IMR-90 (cell line): Measurements from ENCODE around the gene MPZL2. TPM values are rescaled to one million over a fixed set of nuclear protein-coding genes. Genes with fewer than 3 reads are reported as not detected.

Experiments used
- ATAC-seq: fragments of 200-7000 bp; cut with Tn5 transposase; 2 replicates; pipeline ENCODE4 v1.9.1; 2020; ENCODE audit warnings: low read depth, mild to moderate bottlenecking, moderate library complexity
- BruUV-seq: library from RNA; stranded (reverse); fragments of 400-500 nt; replicated peaks from 2 replicates; lab custom pipeline; 2021; lab: Mats Ljungman, UMichigan
- CTCF ChIA-PET: fragments of 300-600 bp; formaldehyde crosslinking; extraction: SDS; loops from one replicate; lab custom pipeline; 2021; ENCODE audit warnings: antibody characterized with exemption; lab: Yijun Ruan, JAX
- POLR2A ChIA-PET: fragments of 300-600 bp; sonication (Branson Sonifier 250); formaldehyde crosslinking; loops from one replicate; lab custom pipeline; 2022; ENCODE audit warnings: antibody characterized with exemption; ENCODE audit not compliant: unreplicated experiment; lab: Charles Lee
- DNase-seq: peaks from one replicate; pipeline ENCODE4 v3.0.0; 2013
- H2AFZ ChIP-seq: replicated peaks from 2 replicates; pipeline ENCODE3; 2013; ENCODE audit warnings: low read length, mild to moderate bottlenecking; ENCODE audit not compliant: poor library complexity
- H2AK5ac ChIP-seq: 2 replicates; pipeline ENCODE4 v1.6.1; 2013; ENCODE audit warnings: low read depth, low read length, inconsistent platforms
- H2AK9ac ChIP-seq: replicated peaks from 2 replicates; pipeline ENCODE3; 2013; ENCODE audit warnings: mild to moderate bottlenecking, low read depth, low read length, moderate library complexity; ENCODE audit not compliant: poor library complexity
- H2BK120ac ChIP-seq: 2 replicates; pipeline ENCODE4 v1.6.1; 2013; ENCODE audit warnings: low read depth, low read length, inconsistent platforms
- H2BK15ac ChIP-seq: 3 replicates; pipeline ENCODE4 v1.6.1; 2013; ENCODE audit warnings: low read depth, low read length, inconsistent platforms
- H2BK20ac ChIP-seq: 2 replicates; pipeline ENCODE4 v1.6.1; 2013; ENCODE audit warnings: low read depth, mild to moderate bottlenecking, inconsistent platforms, low read length, moderate library complexity
- H2BK5ac ChIP-seq: 2 replicates; pipeline ENCODE4 v1.6.1; 2013; ENCODE audit warnings: mild to moderate bottlenecking, low read depth, low read length, inconsistent platforms; ENCODE audit not compliant: poor library complexity, severe bottlenecking
- H3K14ac ChIP-seq: replicated peaks from 2 replicates; pipeline ENCODE4 v1.6.1; 2013; ENCODE audit warnings: low read depth, low read length, inconsistent platforms
- H3K18ac ChIP-seq: 2 replicates; pipeline ENCODE4 v1.6.1; 2013; ENCODE audit warnings: low read depth, low read length, control low read depth
- H3K23ac ChIP-seq: 2 replicates; pipeline ENCODE4 v1.6.1; 2013; ENCODE audit warnings: low read depth, low read length, inconsistent platforms
- H3K27ac ChIP-seq: 2 replicates; pipeline ENCODE4 v1.5.1; 2013; ENCODE audit warnings: mild to moderate bottlenecking, control low read depth, low read length; ENCODE audit not compliant: insufficient read depth
- H3K27me3 ChIP-seq: 2 replicates; pipeline ENCODE4 v1.6.1; 2013; ENCODE audit warnings: low read length; ENCODE audit not compliant: control insufficient read depth, insufficient read depth
- H3K36me3 ChIP-seq: 2 replicates; pipeline ENCODE4 v1.6.1; 2013; ENCODE audit warnings: low read length, mixed read lengths; ENCODE audit not compliant: control insufficient read depth, insufficient read depth
- H3K4ac ChIP-seq: 2 replicates; pipeline ENCODE4 v1.6.1; 2013; ENCODE audit warnings: low read depth, low read length, inconsistent platforms
- H3K4me1 ChIP-seq: 2 replicates; pipeline ENCODE4 v1.6.1; 2013; ENCODE audit warnings: low read length, mixed read lengths; ENCODE audit not compliant: control insufficient read depth, insufficient read depth
- H3K4me2 ChIP-seq: 2 replicates; pipeline ENCODE4 v1.6.1; 2013; ENCODE audit warnings: low read depth, mild to moderate bottlenecking, control low read depth, low read length, moderate library complexity
- H3K4me3 ChIP-seq: 2 replicates; pipeline ENCODE4 v1.5.1; 2013; ENCODE audit warnings: low read depth, mild to moderate bottlenecking, control low read depth, low read length, moderate library complexity; ENCODE audit not compliant: insufficient read depth
- H3K56ac ChIP-seq: 2 replicates; pipeline ENCODE4 v1.6.1; 2013; ENCODE audit warnings: low read length, inconsistent platforms; ENCODE audit not compliant: insufficient read depth; ENCODE audit errors: extremely low read depth
- H3K79me1 ChIP-seq, 2 experiments: 2 replicates each; pipeline ENCODE4 v1.6.1; 2013; ENCODE audit warnings: low read length in 2 of 2, inconsistent platforms in 1 of 2, low read depth in 1 of 2
- H3K9ac ChIP-seq: 2 replicates; pipeline ENCODE4 v1.6.1; 2013; ENCODE audit warnings: low read depth, low read length, control low read depth
- H3K9me1 ChIP-seq: 2 replicates; pipeline ENCODE4 v1.6.1; 2013; ENCODE audit warnings: low read length, inconsistent platforms; ENCODE audit not compliant: insufficient read depth
- H3K9me3 ChIP-seq: 2 replicates; pipeline ENCODE4 v1.6.1; 2013; ENCODE audit warnings: low read length; ENCODE audit not compliant: control insufficient read depth, insufficient read depth
- H4K20me1 ChIP-seq: 2 replicates; pipeline ENCODE4 v1.6.1; 2013; ENCODE audit warnings: low read length, inconsistent platforms; ENCODE audit not compliant: insufficient read depth
- H4K5ac ChIP-seq: 2 replicates; pipeline ENCODE4 v1.6.1; 2013; ENCODE audit warnings: mild to moderate bottlenecking, low read depth, low read length, control low read depth
- H4K8ac ChIP-seq, 2 experiments: 2 replicates each; pipeline ENCODE4 v1.6.1; 2013; ENCODE audit warnings: low read depth in 2 of 2, low read length in 2 of 2, control low read depth in 1 of 2, inconsistent platforms in 1 of 2
- H4K91ac ChIP-seq: 2 replicates; pipeline ENCODE4 v1.6.1; 2013; ENCODE audit warnings: low read depth, low read length, inconsistent platforms; ENCODE audit not compliant: insufficient read depth
- MAFK ChIP-seq: IDR thresholded peaks from 2 replicates; pipeline ENCODE4 v1.6.1; 2012; ENCODE audit warnings: low read depth, low read length, improper control_type of control experiment
- RAD21 ChIP-seq: IDR thresholded peaks from 2 replicates; pipeline ENCODE4 v1.6.1; 2012; ENCODE audit warnings: low read length, improper control_type of control experiment
- WGBS, 2 experiments: methylation state at CpG; one replicate each; pipeline versions ENCODE4 v1.1.5 to v1.1.7; 2013; ENCODE audit warnings: missing lambda C conversion rate in 2 of 2; ENCODE audit not compliant: insufficient read length in 1 of 2; ENCODE audit errors: extremely low coverage in 2 of 2; 5-methylcytosine and 5-hydroxymethylcytosine counted together
- dilution Hi-C: fragments of 300-500 bp; cut with HindIII; formaldehyde crosslinking; loops from one replicate; pipeline ENCODE4 v1.14.3; 2018; ENCODE audit warnings: low sequenced_read_pairs; ENCODE audit not compliant: unreplicated experiment
- in situ Hi-C: fragments of 300-500 bp; cut with MboI; formaldehyde crosslinking; loops from 3 replicates; pipeline ENCODE4 v1.14.3; 2019; ENCODE audit warnings: low sequenced_read_pairs, inconsistent platforms, mixed read lengths
- intact Hi-C: fragments of 100-400 bp; cut with micrococcal nuclease; formaldehyde crosslinking; loops from 2 replicates; pipeline ENCODE4 v1.10.0; 2022
- polyA plus RNA-seq, 3 experiments: library from polyadenylated mRNA; depleted of rRNA; stranded (reverse); fragments of >200 nt; gene quantifications; 2 replicates each; pipeline ENCODE4 v1.2.3, GENCODE V29; 2012; ENCODE audit warnings: low replicate concordance in 1 of 3
- total RNA-seq: library from RNA; depleted of rRNA; stranded (reverse); fragments of >200 nt; gene quantifications from 2 replicates; pipeline ENCODE4 v1.2.3, GENCODE V29; 2012

MPZL2 gene
- total and polyA plus RNA-seq, 2 of the 4 experiments (the other 2 are of a cell fraction), result not detected

GRCh38 chr11:118227865-118228785 lies 36.0 kb downstream of the MPZL2 start:
- no peaks in the 10 kb centered on the region for H4K20me1 ChIP-seq
- H3K27me3 ChIP-seq, result no peaks in the 10 kb centered on the region; the same call in 1 of the 2 replicates
- no peak overlapping the region for H3K14ac ChIP-seq
- no peaks in the 10 kb centered on the region for H3K9me3 ChIP-seq
- H3K56ac ChIP-seq, result no peak overlapping the region
- no peak overlapping the region for H3K4me3 ChIP-seq
- no CpG with 5 or more reads among the region's 8 CpGs for WGBS, 2 experiments
- no peak overlapping the region for H2AK5ac ChIP-seq
- H3K23ac ChIP-seq, result no peak overlapping the region
- no peak overlapping the region for H3K18ac ChIP-seq
- H4K5ac ChIP-seq, result no peak overlapping the region
- H2BK120ac ChIP-seq, result no peak overlapping the region
- no peak overlapping the region for H3K9ac ChIP-seq
- no peak overlapping the region for H3K4me2 ChIP-seq
- no peak overlapping the region for H3K27ac ChIP-seq
- no peak overlapping the region for H2BK5ac ChIP-seq
- no peak overlapping the region for H2AK9ac ChIP-seq
- ChIA-PET CTCF (no interaction called here), POLR2A (no interaction called here)
- no peaks in the 10 kb centered on the region for H3K79me1 ChIP-seq
- H3K4me1 ChIP-seq, result no peaks in the 10 kb centered on the region
- no TSS peak for BruUV-seq
- H2AFZ ChIP-seq, result no peak overlapping the region
- H4K8ac ChIP-seq, result no peak overlapping the region
- no peak overlapping the region for H3K4ac ChIP-seq
- no peak for DNase-seq
- no peak overlapping the region for H2BK20ac ChIP-seq
- TF ChIP-seq RAD21, result no peak
- no peak for TF ChIP-seq MAFK
- H3K9me1 ChIP-seq, result no peaks in the 10 kb centered on the region
- no peak overlapping the region for H4K91ac ChIP-seq
- H2BK15ac ChIP-seq, result no peak overlapping the region
- intact Hi-C loops, result no loop called here
- ATAC-seq, result no peak
- no peaks in the 10 kb centered on the region for H3K36me3 ChIP-seq
- dilution Hi-C loops, result no loop called here
- in situ Hi-C loops, result no loop called here
